ENCODE measurements around the gene ILF3. TPM values are rescaled to one million over a fixed set of nuclear protein-coding genes. Genes with fewer than 3 reads are reported as not detected.

ILF3 gene
- total and polyA plus RNA-seq, 10 of the 15 experiments (the other 5 are each of a cell fraction or from before 2014, with no cell fraction given) = 28.1 to 383 (median 176) TPM

- no peak for TF ChIP-seq ZNF622 (IDR thresholded peaks at IDR 0.05)
- no peak for TF ChIP-seq ZBTB4 (CRISPR knock-in tag; IDR thresholded peaks at IDR 0.05)
- TF ChIP-seq MXI1 (IDR thresholded peaks at IDR 0.05; ENCODE audit: low read depth, low read length) = no peak
- TF ChIP-seq HSF1 (IDR thresholded peaks at IDR 0.05; ENCODE audit: low read depth, low read length) = no peak
- no peak for TF ChIP-seq SMC3 (IDR thresholded peaks at IDR 0.05; ENCODE audit: borderline replicate concordance, low read length)
- TF ChIP-seq RBBP5 (conservative IDR thresholded peaks at IDR 0.05) = no peak
- no peak for TF ChIP-seq FOXK2 (IDR thresholded peaks at IDR 0.05)
- no peak for TF ChIP-seq RB1 (IDR thresholded peaks at IDR 0.05; ENCODE audit: borderline replicate concordance)
- TF ChIP-seq SIX5 (IDR thresholded peaks at IDR 0.05; ENCODE audit: low read depth, low read length, severe bottlenecking) = no peak
- TF ChIP-seq RCOR1 (conservative IDR thresholded peaks at IDR 0.05; ENCODE audit: low read depth, low read length) = no peak
- TF ChIP-seq RFX5 (IDR thresholded peaks at IDR 0.05; ENCODE audit: low read depth, low read length) = no peak
- no peak for TF ChIP-seq SUPT20H (IDR thresholded peaks at IDR 0.05; ENCODE audit: borderline replicate concordance, control insufficient read depth, low read depth, low read length)
- TF ChIP-seq ZNF274 (IDR thresholded peaks at IDR 0.05; ENCODE audit: insufficient read depth, insufficient read length) = no peak
- Histone ChIP-seq H3K27ac (ENCODE audit: control insufficient read depth, insufficient read depth) (no peak overlapping the region), H3K4me3 (no peak overlapping the region), H3K4me2 (ENCODE audit: control insufficient read depth, insufficient read depth) (no peak overlapping the region), H3K27me3 (replicated peaks in 1 of 2; ENCODE audit: control insufficient read depth in 2 of 2, insufficient read depth in 2 of 2, low read length in 1 of 2) (no peaks in the 10 kb centered on the region), H3K36me3 (ENCODE audit: control insufficient read depth in 2 of 2, insufficient read depth in 2 of 2, low read length in 1 of 2) (peaks cover 25 to 61% of the 10 kb centered on the region in 2 experiments; a peak in 3 of 4 replicates), H3K79me2 (ENCODE audit: control insufficient read depth, insufficient read depth, low read length) (no peaks in the 10 kb centered on the region), H3K4me1 (ENCODE audit: control insufficient read depth, insufficient read depth, low read length) (no peaks in the 10 kb centered on the region), H3K9me3 (replicated peaks; ENCODE audit: control insufficient read depth, insufficient read depth, low read length) (no peaks in the 10 kb centered on the region), H3K9ac (ENCODE audit: control insufficient read depth, insufficient read depth, low read length) (no peak overlapping the region), H2AFZ (ENCODE audit: control insufficient read depth, low read depth, low read length) (no peak overlapping the region), H4K20me1 (ENCODE audit: control insufficient read depth, insufficient read depth) (no peaks in the 10 kb centered on the region; the same call in 1 of the 2 replicates)
- ChIA-PET SMC1A (ENCODE audit: uncharacterized antibody, unreplicated experiment) (interaction anchor here (0.6 kb wide), 1 partner anchor 11 kb away, joined by 3 read pairs; the partner anchor contains the start of gene QTRT1), RAD21 (ENCODE audit: unreplicated experiment) (interaction anchor here (1.0 to 2.0 kb wide), 2 partner anchors 12 to 45 kb away, joined by 3 to 9 read pairs; no protein-coding TSS in a partner anchor), CTCF (interaction anchor here (0.9 to 1.3 kb wide), 3 partner anchors 9 to 45 kb away, joined by 3 to 4 read pairs (median 4); partner anchors contain the start of gene QTRT1), POLR2A (no interaction called here)
- no peak for DNase-seq (ENCODE audit: low read depth, low spot score)
- ATAC-seq = no peak
- FAIRE-seq = no peak
- in situ Hi-C loops (cut with MboI) (no loop called here), intact Hi-C loops (cut with micrococcal nuclease; ENCODE audit: unreplicated experiment) (no loop called here)
- no TSS peak for BruUV-seq (replicated peaks)
- 92% methylated on average over 7 of the region's 7 CpGs for WGBS (ENCODE audit: insufficient coverage, insufficient replicate concordance, low lambda C conversion rate, missing lambda C conversion rate)
These were observed 36.2 kb downstream of the ILF3 start for GRCh38 chr19:10690341-10690781.
